HTR-8/SVneo (cell line): Measurements from ENCODE around the gene ARHGAP22.

Experiments
- DNase-seq: peaks from one replicate; pipeline ENCODE4 v3.0.0; 2011; ENCODE audit warnings: low spot score, mixed read lengths; ENCODE audit not compliant: insufficient read length
- FAIRE-seq: peaks from 2 replicates; lab custom pipeline; 2011; peaks lifted over from hg19 to GRCh38; lab: Jason Lieb, UNC

ARHGAP22 gene

GRCh38 chr10:48608976-48609375, 4.1 kb upstream of the ARHGAP22 start:
- DNase-seq (no peak), FAIRE-seq (no peak)

DNA sequence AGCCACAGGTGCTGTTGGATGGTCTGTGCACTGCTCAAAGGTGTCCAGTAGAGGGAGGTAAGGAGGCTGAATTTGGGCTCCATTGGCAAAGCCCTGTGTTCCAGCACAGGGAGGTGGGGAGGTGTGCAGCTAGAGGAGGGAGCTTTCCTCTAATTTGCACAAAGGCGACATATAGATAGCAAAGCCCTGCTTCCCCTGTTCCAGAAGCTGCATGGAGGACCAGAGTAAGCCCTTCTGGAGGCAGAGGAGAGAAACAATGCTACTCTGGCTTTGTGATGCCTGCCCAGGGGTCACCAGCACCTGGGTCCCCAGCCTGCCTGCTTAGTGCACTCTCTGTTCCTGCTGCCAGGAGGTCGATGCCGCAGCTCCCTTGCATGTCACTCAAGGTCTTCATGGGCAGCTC, 3.4 kb upstream of the ARHGAP22 start:
- FAIRE-seq (no peak), DNase-seq (peak; percentile 41)

DNA sequence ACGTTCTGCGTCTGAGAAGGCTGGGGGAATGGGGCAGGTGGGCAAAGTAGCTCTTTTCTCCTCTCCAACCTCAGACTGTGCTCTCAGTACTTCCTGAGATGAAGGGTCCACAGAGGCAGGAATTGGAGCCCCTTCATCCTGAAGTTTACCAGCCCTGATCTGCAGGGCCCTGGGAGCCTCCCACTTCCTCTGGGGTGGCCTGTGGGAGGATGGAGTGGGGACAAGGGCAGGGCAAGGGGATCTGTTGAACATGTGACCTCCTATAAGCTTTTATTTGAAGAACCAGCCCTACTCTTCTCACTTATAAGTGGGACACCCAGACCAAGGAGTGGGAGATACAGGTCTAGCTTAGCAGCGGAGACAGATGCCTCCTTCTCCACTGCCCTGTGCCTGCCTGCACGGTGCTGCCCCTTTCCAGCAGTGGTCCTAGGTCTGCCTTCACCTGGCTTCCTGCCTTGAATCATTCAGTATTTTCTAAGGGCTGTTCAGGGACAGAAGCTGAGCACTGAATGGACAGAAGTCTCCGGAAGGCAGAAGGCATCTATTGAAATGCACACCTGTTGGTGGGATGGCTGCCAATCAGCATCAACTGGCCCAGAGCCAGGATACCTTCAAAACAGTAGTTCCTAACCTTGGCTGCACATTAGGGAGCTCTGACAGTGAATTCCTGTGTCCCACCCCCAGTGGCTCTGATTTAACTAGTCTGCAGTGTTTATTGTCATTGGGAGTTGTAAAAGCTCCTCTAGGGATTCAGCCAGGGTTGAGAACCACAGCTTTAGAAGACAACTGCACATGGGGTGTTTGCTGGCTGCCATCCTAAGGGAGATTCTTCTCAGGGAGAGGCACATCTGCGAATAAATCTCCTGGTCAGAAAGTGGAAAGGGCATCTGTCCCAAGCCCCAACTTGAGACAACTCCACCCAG, 2.7 kb upstream of the ARHGAP22 start:
- no peak for DNase-seq
- FAIRE-seq, result no peak

DNA sequence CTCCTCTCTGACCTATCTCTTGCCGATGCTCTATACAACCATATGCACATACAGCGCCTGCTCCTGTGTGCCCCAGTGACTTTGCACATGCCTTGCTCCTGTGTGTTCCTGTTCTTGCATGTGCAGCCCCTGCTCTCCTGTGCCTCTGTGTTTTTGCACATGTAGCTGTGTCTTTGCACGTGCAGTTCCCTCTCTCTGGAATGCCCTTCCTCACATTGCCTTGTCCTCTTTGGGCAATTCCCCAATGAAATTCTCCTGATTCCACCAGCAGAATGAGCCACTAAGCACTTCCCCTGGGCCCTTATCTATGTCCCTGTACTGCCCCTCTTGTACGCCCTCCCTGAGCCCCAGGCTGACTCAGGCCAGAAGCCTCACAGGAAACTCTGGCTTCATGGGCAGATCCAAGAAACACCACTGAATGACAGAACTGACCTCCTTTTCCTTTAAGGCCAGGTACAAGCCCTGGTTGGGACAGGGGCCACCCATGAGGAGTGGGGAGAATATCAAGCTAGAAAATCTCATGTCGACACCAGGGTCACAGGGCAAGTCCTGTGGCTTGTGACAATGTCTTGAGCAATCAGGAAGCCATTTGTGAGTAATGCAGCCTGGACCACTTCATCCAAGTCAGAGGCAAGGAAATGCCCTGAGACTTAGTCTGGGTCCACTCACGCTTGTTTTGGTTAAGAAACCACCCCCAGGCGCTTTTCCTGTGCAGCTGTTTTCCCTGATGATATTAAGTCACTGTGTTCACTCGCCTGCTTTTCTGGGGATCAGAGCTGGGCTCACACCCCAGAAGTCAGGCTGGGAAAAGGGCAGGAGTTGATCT, 1.9 kb upstream of the ARHGAP22 start:
- DNase-seq (peak; percentile 79), FAIRE-seq (peak; percentile 59)

- FAIRE-seq (no peak), DNase-seq (no peak)
Measured at GRCh38 chr10:48605786-48606529, 1.1 kb upstream of the ARHGAP22 start.

DNA sequence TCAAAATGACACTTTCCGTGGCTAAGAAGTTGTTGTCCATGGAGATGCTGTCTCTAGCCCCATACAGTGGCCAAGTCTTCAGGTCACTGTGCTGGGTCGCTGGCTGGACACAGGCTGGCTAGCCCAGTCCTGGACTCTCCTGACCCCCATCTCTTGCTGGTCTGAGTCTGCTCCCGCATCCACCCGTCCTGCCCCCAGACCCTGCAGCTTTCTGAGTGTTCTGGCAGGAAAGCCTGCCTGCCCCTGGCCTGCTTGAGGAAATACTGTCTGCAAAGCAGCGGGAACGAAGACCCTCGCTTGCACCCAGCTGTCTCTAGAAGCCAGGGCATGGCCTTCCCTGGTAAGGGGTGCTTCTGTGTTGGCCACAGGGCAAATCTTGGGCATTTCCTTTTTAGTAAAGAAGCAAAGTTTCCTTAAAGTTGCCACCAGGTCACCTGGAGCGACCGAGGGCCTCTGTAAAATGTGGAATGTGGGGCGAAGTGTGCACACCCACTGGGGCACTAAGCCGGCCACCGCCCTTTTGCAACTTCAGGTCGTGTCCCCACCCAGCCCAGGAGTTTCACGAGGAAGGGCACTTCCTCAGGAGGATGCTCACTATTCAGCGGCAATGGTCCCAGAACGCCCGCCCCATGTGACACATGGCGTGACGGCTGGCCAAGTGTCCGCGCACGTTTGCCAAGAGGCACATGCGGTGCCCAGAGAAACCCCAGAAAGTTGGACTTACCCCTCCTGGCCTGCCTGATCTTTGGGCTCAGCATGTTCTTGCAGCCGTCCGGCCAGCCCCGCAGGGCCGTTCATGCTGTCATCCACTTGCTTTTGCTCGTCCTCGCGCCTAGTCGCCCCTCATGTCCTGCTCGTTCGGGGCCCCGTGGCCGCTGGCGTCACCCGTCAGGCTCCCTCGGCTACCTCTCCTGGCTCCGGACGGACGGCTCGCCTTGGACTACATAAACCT, 558 bp downstream of the ARHGAP22 start:
- DNase-seq, result no peak
- no peak for FAIRE-seq

DNA sequence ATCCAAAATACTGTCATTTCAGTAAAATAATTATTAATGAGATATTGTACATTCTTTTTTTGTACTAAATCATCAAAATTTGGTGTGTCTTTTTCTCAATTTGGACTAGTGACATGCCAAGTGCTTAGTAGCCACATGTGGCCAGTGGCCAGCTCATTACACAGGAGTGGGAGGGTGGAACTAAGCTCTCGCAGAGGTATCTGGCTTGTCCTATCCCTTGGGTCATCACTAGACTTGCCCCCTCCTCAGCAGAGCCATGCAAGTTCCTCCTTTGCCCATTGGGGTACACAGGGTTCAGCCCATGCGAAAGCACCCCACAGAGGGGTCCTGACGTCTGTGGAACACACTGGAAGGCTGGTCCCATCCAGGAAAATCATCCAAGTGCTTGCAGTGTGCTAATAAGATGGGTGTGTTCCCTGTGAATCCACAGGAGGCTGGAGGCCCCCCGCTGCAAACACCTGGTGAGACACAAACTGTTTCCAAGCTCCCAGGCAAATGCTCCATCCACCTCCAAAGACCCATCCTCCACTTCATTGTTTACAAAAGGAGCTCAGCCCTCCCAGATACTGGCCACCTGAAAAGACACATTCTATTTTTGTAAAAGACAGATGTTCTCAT, 1.3 kb downstream of the ARHGAP22 start:
- FAIRE-seq, result no peak
- no peak for DNase-seq

- no peak for DNase-seq
- FAIRE-seq, result no peak
Measured at GRCh38 chr10:48602401-48603135, 2.3 kb downstream of the ARHGAP22 start.

DNA sequence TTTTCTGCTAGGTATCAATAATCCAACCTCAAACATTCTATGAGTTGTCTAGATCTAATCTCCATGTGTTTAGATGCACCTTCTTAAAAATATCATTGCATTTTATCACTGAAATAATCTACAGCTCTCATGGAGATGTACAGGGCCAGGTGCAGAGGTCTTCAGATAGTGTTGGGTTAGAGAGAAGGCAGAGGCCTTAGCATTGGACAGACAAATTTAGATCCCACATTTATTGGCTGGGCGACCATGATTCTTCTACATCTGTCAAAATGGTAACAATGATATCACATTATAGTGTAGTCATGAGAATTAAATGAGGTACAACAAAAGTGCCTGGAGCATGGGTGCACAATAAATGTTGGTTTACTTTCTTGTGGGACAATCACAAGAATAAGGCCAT, 3.1 kb downstream of the ARHGAP22 start:
- no peak for DNase-seq
- no peak for FAIRE-seq

GRCh38 chr10:48600645-48601505, 4.0 kb downstream of the ARHGAP22 start:
- FAIRE-seq (no peak), DNase-seq (no peak)

DNA sequence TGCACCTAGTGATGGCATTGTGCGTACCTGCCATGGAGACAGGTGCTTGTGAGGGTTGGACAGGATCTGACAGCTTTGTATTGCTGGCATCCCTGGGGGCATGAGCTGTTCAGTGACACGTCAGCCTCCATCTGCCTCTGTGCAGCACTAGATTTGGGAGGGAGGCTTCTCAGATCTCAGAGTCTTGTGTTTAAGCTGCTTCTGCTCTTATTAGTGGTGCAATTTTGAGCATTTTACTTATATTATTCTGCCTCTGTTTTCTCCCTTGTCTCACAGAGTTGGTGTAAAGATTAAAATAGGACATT, 5.1 kb downstream of the ARHGAP22 start:
- DNase-seq, result no peak
- no peak for FAIRE-seq

GRCh38 chr10:48598936-48599829, 5.7 kb downstream of the ARHGAP22 start:
- DNase-seq, result no peak
- FAIRE-seq, result no peak

DNA sequence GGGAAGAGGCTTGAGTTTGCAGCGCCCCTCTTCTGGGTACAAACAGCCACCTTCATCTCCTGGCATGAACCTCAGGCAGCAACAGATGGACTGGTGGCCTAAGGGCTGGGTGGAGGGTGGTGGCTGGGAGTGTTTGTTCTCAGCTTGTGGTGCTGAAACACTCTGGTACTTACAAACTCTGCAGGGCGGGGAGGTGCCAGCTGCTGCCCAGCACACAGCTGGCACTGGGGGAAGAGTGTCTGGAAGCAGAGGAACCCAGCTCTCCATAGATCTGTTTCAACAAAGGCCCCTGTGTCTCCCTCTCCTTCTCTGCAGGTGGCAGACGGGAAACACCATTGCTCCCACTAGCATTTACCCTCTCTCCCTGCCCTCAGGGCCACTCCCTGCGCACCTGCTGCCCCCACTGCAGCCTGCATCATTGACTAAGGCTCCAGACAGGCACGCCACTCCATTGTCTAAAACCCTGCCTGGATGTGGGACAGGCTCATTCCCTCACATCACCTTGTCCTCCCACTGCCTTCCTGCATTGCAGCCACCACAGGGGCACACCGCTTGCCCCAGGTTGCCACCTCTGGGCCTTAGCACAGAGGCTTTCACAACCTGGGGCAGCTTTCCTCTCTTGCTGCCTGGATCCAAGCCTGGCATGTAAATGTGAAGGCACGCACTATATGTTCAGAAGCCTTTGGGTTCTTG, 6.5 kb downstream of the ARHGAP22 start:
- DNase-seq, result no peak
- FAIRE-seq, result no peak

GRCh38 chr10:48595539-48595932, 9.3 kb downstream of the ARHGAP22 start:
- DNase-seq (no peak), FAIRE-seq (no peak)

GRCh38 chr10:48594803-48595538, 9.9 kb downstream of the ARHGAP22 start:
- DNase-seq (no peak), FAIRE-seq (no peak)
